ENCODE measurements around the gene SRRM5. TPM values are rescaled to one million over a fixed set of nuclear protein-coding genes. Genes with fewer than 3 reads are reported as not detected.

Gene SRRM5
- total and polyA plus RNA-seq, 2 of the 13 experiments (the other 11 are each of a cell fraction or from before 2014, with no cell fraction given) = 0.11 to 0.16 TPM

- TF ChIP-seq ZNF562 (CRISPR knock-in tag; IDR thresholded peaks at IDR 0.05; ENCODE audit: borderline replicate concordance) (peak; percentile 65; the same call in 1 of the 2 replicates), HDAC1 (CRISPR knock-in tag; IDR thresholded peaks at IDR 0.05) (peak; percentile 77; the same call in 1 of the 2 replicates), ZNF547 (CRISPR knock-in tag; IDR thresholded peaks at IDR 0.05) (peak; percentile 89; the same call in 1 of the 2 replicates), ZNF143 (CRISPR knock-in tag; IDR thresholded peaks at IDR 0.05) (peak; percentile 89), ZFP91 (CRISPR knock-in tag; IDR thresholded peaks at IDR 0.05; ENCODE audit: borderline replicate concordance) (peak; percentile 93; the same call in 1 of the 2 replicates), ZNF3 (CRISPR knock-in tag; IDR thresholded peaks at IDR 0.05) (no peak), GTF2F1 (IDR thresholded peaks at IDR 0.05; ENCODE audit: low read length) (no peak), ZNF124 (CRISPR knock-in tag; IDR thresholded peaks at IDR 0.05) (peak; percentile 81; the same call in 1 of the 2 replicates), NONO (IDR thresholded peaks at IDR 0.05) (no peak), NONO (CRISPR knock-in tag; conservative IDR thresholded peaks at IDR 0.05) (peak; percentile 96), ZNF768 (CRISPR knock-in tag; IDR thresholded peaks at IDR 0.05) (peak; percentile 71; the same call in 1 of the 2 replicates), ZFP90 (CRISPR knock-in tag; IDR thresholded peaks at IDR 0.05; ENCODE audit: borderline replicate concordance) (peak; percentile 66; the same call in 1 of the 2 replicates), HDAC2 (CRISPR knock-in tag; IDR thresholded peaks at IDR 0.05) (no peak; the same call in 1 of the 2 replicates), IRF2 (CRISPR knock-in tag; IDR thresholded peaks at IDR 0.05) (peak; percentile 35; the same call in 1 of the 2 replicates), ZNF274 (CRISPR knock-in tag; IDR thresholded peaks at IDR 0.05) (peak; percentile 87; the same call in 1 of the 2 replicates), TOE1 (CRISPR knock-in tag; IDR thresholded peaks at IDR 0.05) (no peak), GLI4 (CRISPR knock-in tag; IDR thresholded peaks at IDR 0.05; ENCODE audit: borderline replicate concordance) (peak; percentile 90; the same call in 1 of the 2 replicates), DZIP1 (CRISPR knock-in tag; IDR thresholded peaks at IDR 0.05) (peak; percentile 85; the same call in 1 of the 2 replicates), NR3C1 (CRISPR knock-in tag; IDR thresholded peaks at IDR 0.05) (no peak), TBX2 (CRISPR knock-in tag; IDR thresholded peaks at IDR 0.05; ENCODE audit: borderline replicate concordance) (peak; percentile 90), NRL (CRISPR knock-in tag; IDR thresholded peaks at IDR 0.05; ENCODE audit: borderline replicate concordance) (peak; percentile 85), HMG20A (CRISPR knock-in tag; IDR thresholded peaks at IDR 0.05; ENCODE audit: borderline replicate concordance) (no peak), ZBTB20 (CRISPR knock-in tag; IDR thresholded peaks at IDR 0.05; ENCODE audit: borderline replicate concordance, low read depth) (peak; percentile 80; the same call in 1 of the 2 replicates), RORA (CRISPR knock-in tag; IDR thresholded peaks at IDR 0.05) (no peak), PCBP1 (IDR thresholded peaks at IDR 0.05; ENCODE audit: borderline replicate concordance, low read depth, low read length) (no peak), CHD2 (IDR thresholded peaks at IDR 0.05; ENCODE audit: low read depth, low read length) (peak; percentile 34; the same call in 1 of the 2 replicates), ZNF674 (CRISPR knock-in tag; IDR thresholded peaks at IDR 0.05; ENCODE audit: low read depth) (0 out of 2 replicates have a peak, but pooled peaks have one; percentile 85), SIN3B (IDR thresholded peaks at IDR 0.05; ENCODE audit: low read length) (no peak)
Measured at GRCh38 chr19:43619262-43620060, 7.6 kb downstream of the SRRM5 start, which contains the start of gene ZNF428 (continued).

Data from HepG2 (cell line).